ACC112 (cell line): ENCODE results near the gene USP6NL.

Experiments used
- H2AFZ ChIP-seq: fragments of 200-600 bp; sonication (generic); one replicate; pipeline ENCODE4 v1.6.0; 2017; ENCODE audit warnings: antibody characterized with exemption, low read length; ENCODE audit not compliant: unreplicated experiment
- H3K27ac ChIP-seq: fragments of 200-600 bp; sonication (generic); 2 replicates; pipeline ENCODE4 v1.5.1; 2014; ENCODE audit warnings: low read depth, mild to moderate bottlenecking, antibody characterized with exemption, low read length, moderate library complexity
- H3K27me3 ChIP-seq: fragments of 200-600 bp; sonication (generic); 2 replicates; pipeline ENCODE4 v1.6.1; 2014; ENCODE audit warnings: mild to moderate bottlenecking, antibody characterized with exemption, low read length, moderate library complexity, mixed read lengths; ENCODE audit not compliant: insufficient read depth
- H3K36me3 ChIP-seq: fragments of 200-600 bp; sonication (generic); 2 replicates; pipeline ENCODE4 v1.6.1; 2016; ENCODE audit warnings: mild to moderate bottlenecking, antibody characterized with exemption, low read length, moderate library complexity, mixed read lengths; ENCODE audit not compliant: insufficient read depth
- H3K4me1 ChIP-seq: fragments of 200-600 bp; sonication (generic); one replicate; pipeline ENCODE4 v1.6.1; 2016; ENCODE audit warnings: low read length, mixed read lengths; ENCODE audit not compliant: insufficient read depth, unreplicated experiment, control insufficient read depth
- H3K4me3 ChIP-seq: fragments of 200-600 bp; sonication (generic); 2 replicates; pipeline ENCODE4 v1.5.1; 2014; ENCODE audit warnings: mild to moderate bottlenecking, low read depth, low read length
- H3K79me2 ChIP-seq: fragments of 200-600 bp; sonication (generic); one replicate; pipeline ENCODE4 v1.6.0; 2016; ENCODE audit warnings: low read length; ENCODE audit not compliant: control insufficient read depth, unreplicated experiment, insufficient read depth

USP6NL gene

GRCh38 chr10:11424456-11425295 is 186.8 kb downstream of the USP6NL start:
- H3K36me3 ChIP-seq: no peaks in the 10 kb centered on the region
- H3K4me1 ChIP-seq: no peaks in the 10 kb centered on the region
- H3K4me3 ChIP-seq: no peak overlapping the region
- H3K27ac ChIP-seq: no peak overlapping the region
- no peaks in the 10 kb centered on the region for H3K79me2 ChIP-seq
- H2AFZ ChIP-seq: no peak overlapping the region
- peaks cover 25% of the 10 kb centered on the region for H3K27me3 ChIP-seq

- H3K36me3 ChIP-seq: no peaks in the 10 kb centered on the region
- no peaks in the 10 kb centered on the region for H3K4me1 ChIP-seq
- no peaks in the 10 kb centered on the region for H3K79me2 ChIP-seq
- H3K27ac ChIP-seq: no peak overlapping the region
- peaks cover 41% of the 10 kb centered on the region for H3K27me3 ChIP-seq
- H3K4me3 ChIP-seq: no peak overlapping the region
- no peak overlapping the region for H2AFZ ChIP-seq
Measured at GRCh38 chr10:11416974-11417373, 194.5 kb downstream of the USP6NL start.

- no peak overlapping the region for H2AFZ ChIP-seq
- no peaks in the 10 kb centered on the region for H3K36me3 ChIP-seq
- no peak overlapping the region for H3K27ac ChIP-seq
- H3K4me1 ChIP-seq: no peaks in the 10 kb centered on the region
- peaks cover 40% of the 10 kb centered on the region for H3K27me3 ChIP-seq
- H3K4me3 ChIP-seq: no peak overlapping the region
- H3K79me2 ChIP-seq: no peaks in the 10 kb centered on the region
Measured at GRCh38 chr10:11415095-11415494, 196.4 kb downstream of the USP6NL start.

- H3K27me3 ChIP-seq: peaks cover 40% of the 10 kb centered on the region
- H3K36me3 ChIP-seq: no peaks in the 10 kb centered on the region
- no peak overlapping the region for H3K27ac ChIP-seq
- no peak overlapping the region for H3K4me3 ChIP-seq
- no peaks in the 10 kb centered on the region for H3K4me1 ChIP-seq
- H3K79me2 ChIP-seq: no peaks in the 10 kb centered on the region
- H2AFZ ChIP-seq: no peak overlapping the region
Measured at GRCh38 chr10:11414314-11415038, 197.0 kb downstream of the USP6NL start.

- H3K79me2 ChIP-seq: no peaks in the 10 kb centered on the region
- H3K4me3 ChIP-seq: no peak overlapping the region
- peaks cover 49% of the 10 kb centered on the region for H3K27me3 ChIP-seq
- no peaks in the 10 kb centered on the region for H3K36me3 ChIP-seq
- H3K4me1 ChIP-seq: no peaks in the 10 kb centered on the region
- H2AFZ ChIP-seq: no peak overlapping the region
- H3K27ac ChIP-seq: no peak overlapping the region
Measured at GRCh38 chr10:11411926-11412545, 199.4 kb downstream of the USP6NL start.

- Histone ChIP-seq H2AFZ (no peak overlapping the region), H3K27me3 (peaks cover 65% of the 10 kb centered on the region), H3K36me3 (no peaks in the 10 kb centered on the region), H3K4me1 (no peaks in the 10 kb centered on the region), H3K79me2 (no peaks in the 10 kb centered on the region), H3K27ac (no peak overlapping the region), H3K4me3 (no peak overlapping the region)
Measured at GRCh38 chr10:11409357-11409756, 202.1 kb downstream of the USP6NL start.

GRCh38 chr10:11407939-11408338 is 203.5 kb downstream of the USP6NL start:
- peaks cover 58% of the 10 kb centered on the region for H3K27me3 ChIP-seq
- H2AFZ ChIP-seq: no peak overlapping the region
- H3K4me3 ChIP-seq: no peak overlapping the region
- H3K4me1 ChIP-seq: no peaks in the 10 kb centered on the region
- H3K27ac ChIP-seq: no peak overlapping the region
- no peaks in the 10 kb centered on the region for H3K36me3 ChIP-seq
- H3K79me2 ChIP-seq: no peaks in the 10 kb centered on the region

GRCh38 chr10:11406746-11407145 is 204.7 kb downstream of the USP6NL start:
- Histone ChIP-seq H3K27ac (no peak overlapping the region), H2AFZ (no peak overlapping the region), H3K4me3 (no peak overlapping the region), H3K4me1 (no peaks in the 10 kb centered on the region), H3K36me3 (no peaks in the 10 kb centered on the region), H3K79me2 (no peaks in the 10 kb centered on the region), H3K27me3 (peaks cover 53% of the 10 kb centered on the region)

- Histone ChIP-seq H3K4me1 (no peaks in the 10 kb centered on the region), H3K4me3 (no peak overlapping the region), H3K79me2 (no peaks in the 10 kb centered on the region), H3K27me3 (peaks cover 41% of the 10 kb centered on the region), H3K36me3 (no peaks in the 10 kb centered on the region), H2AFZ (no peak overlapping the region), H3K27ac (no peak overlapping the region)
Measured at GRCh38 chr10:11404901-11405300, 206.5 kb downstream of the USP6NL start.
